HL-60 (cell line): ENCODE data around the gene SH3RF3.

Experiments
- DNase-seq, 2 experiments: peaks; one replicate each; pipeline ENCODE4 v3.0.0-alpha.2; 2010 to 2020; ENCODE audit warnings: low read depth in 1 of 2, low spot score in 1 of 2
- H3K27ac ChIP-seq: fragments of 250-450 bp; sonication (Bioruptor Pico); replicated peaks from 2 replicates; pipeline ENCODE4 v1.5.1; 2020; ENCODE audit warnings: mild to moderate bottlenecking, moderate library complexity
- H3K27me3 ChIP-seq: fragments of 250-450 bp; sonication (Bioruptor Pico); 2 replicates; pipeline ENCODE4 v1.5.1; 2021; ENCODE audit warnings: mild to moderate bottlenecking, moderate library complexity; ENCODE audit not compliant: insufficient read depth, poor library complexity, severe bottlenecking
- H3K4me3 ChIP-seq: replicated peaks from 2 replicates; pipeline ENCODE4 v1.5.1; 2011; ENCODE audit warnings: mild to moderate bottlenecking, control low read depth, low read length; ENCODE audit not compliant: insufficient read depth
- GABPA ChIP-seq: IDR thresholded peaks from 2 replicates; pipeline ENCODE4 v1.6.1; 2012; ENCODE audit warnings: low read depth
- POLR2AphosphoS5 ChIP-seq: IDR thresholded peaks from 2 replicates; pipeline ENCODE4 v1.6.1; 2012; ENCODE audit warnings: low read depth
- SPI1 ChIP-seq: IDR thresholded peaks from 2 replicates; pipeline ENCODE4 v1.6.1; 2012; ENCODE audit warnings: low read depth, mild to moderate bottlenecking, borderline replicate concordance
- TF ChIP-seq, protein P1 (sequence below): IDR thresholded peaks from one replicate; pipeline ENCODE4 v1.5.1; 2011; ENCODE audit warnings: low read length, control low read depth, inconsistent platforms; ENCODE audit not compliant: insufficient read depth
- TF ChIP-seq, protein P2 (sequence below): IDR thresholded peaks from 2 replicates; pipeline ENCODE4 v1.6.1; 2012; ENCODE audit warnings: low read depth; ENCODE audit not compliant: insufficient replicate concordance

Gene SH3RF3

DNA sequence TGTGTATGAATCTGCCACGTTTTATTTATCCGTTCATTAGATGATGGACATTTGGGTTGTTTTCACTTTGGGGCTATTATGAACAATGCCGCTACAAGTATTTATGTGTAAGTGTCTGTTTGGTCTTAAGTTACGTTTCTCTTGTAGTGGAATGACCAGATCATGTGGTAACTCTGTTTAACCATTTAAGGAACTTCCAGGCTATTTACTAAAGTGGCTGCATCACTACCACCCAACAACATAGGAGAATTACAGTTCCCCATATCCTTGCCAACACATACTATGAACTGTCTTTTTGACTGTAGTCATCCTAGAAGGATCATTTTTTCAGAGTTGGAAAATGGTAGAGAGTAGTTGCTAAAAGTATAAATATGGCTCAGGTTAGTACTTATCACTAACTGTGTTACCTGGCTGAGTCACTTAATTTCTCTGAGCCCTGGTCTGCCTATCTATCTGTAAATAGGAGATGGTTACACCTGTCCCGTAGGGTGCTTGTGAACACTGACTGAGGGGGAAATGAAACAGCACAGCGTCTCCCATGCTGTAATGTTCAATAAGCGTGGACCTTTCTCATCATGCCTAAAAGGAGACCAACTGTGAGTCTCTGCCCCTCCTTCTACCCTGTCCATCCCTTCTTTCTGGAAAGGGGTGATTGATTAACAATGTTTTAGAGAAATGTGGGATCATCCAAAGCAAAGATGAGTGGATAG is 103.1 kb downstream of the SH3RF3 start:
- Histone ChIP-seq H3K4me3 (no peak overlapping the region), H3K27me3 (no peaks in the 10 kb centered on the region), H3K27ac (no peak overlapping the region)
- peak; percentile 6; the same call in 1 of the 2 replicates for TF ChIP-seq SPI1
- no peak for TF ChIP-seq GABPA
- TF ChIP-seq, protein P1, sequence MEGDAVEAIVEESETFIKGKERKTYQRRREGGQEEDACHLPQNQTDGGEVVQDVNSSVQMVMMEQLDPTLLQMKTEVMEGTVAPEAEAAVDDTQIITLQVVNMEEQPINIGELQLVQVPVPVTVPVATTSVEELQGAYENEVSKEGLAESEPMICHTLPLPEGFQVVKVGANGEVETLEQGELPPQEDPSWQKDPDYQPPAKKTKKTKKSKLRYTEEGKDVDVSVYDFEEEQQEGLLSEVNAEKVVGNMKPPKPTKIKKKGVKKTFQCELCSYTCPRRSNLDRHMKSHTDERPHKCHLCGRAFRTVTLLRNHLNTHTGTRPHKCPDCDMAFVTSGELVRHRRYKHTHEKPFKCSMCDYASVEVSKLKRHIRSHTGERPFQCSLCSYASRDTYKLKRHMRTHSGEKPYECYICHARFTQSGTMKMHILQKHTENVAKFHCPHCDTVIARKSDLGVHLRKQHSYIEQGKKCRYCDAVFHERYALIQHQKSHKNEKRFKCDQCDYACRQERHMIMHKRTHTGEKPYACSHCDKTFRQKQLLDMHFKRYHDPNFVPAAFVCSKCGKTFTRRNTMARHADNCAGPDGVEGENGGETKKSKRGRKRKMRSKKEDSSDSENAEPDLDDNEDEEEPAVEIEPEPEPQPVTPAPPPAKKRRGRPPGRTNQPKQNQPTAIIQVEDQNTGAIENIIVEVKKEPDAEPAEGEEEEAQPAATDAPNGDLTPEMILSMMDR, result no peak
- no peak for DNase-seq

DNA sequence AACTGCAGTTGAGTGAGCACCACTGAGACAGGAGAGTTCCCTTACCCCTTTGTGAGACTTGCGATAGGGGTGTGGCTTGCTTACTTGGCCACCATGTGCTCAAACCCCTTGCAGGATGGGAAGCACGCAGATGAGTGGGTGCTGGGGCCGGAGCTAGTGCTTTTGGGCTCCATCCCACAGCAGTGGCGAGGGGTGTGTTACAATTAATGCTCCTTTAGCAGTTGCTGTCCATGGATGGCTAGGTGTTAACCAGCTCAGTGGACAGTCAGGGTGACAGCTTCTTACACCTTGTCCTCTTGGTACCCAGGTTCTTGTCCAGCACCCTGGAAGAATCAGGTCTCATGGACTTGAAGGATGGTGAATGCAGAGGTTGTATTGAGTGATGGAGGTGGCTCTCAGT is 103.9 kb downstream of the SH3RF3 start:
- DNase-seq, result no peak
- no peak for TF ChIP-seq GABPA
- no peak overlapping the region for H3K27ac ChIP-seq
- H3K27me3 ChIP-seq, result no peaks in the 10 kb centered on the region
- no peak overlapping the region for H3K4me3 ChIP-seq

DNA sequence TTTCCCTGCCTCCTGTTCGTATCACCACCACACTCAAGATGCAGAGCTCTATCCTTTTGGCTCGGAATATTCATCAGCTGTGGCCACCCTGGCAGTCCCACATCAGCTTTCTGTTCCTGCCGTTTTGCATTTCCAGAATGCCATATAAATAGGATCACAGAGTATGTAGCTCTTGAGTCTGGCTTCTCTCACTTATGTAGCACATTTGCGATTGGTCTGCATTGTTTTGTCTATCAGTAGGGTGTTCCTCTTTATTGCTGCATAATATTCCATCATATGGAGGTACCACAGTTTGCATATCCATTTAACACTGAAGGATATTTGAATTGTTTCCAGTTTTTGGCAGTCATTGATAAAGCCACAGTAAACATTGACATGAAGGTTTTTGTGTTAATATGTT is 104.6 kb downstream of the SH3RF3 start:
- DNase-seq, result no peak
- H3K4me3 ChIP-seq, result no peak overlapping the region
- TF ChIP-seq GABPA (no peak), POLR2AphosphoS5 (no peak), SPI1 (no peak)
- TF ChIP-seq, protein P1, result no peak
- TF ChIP-seq, protein P2, sequence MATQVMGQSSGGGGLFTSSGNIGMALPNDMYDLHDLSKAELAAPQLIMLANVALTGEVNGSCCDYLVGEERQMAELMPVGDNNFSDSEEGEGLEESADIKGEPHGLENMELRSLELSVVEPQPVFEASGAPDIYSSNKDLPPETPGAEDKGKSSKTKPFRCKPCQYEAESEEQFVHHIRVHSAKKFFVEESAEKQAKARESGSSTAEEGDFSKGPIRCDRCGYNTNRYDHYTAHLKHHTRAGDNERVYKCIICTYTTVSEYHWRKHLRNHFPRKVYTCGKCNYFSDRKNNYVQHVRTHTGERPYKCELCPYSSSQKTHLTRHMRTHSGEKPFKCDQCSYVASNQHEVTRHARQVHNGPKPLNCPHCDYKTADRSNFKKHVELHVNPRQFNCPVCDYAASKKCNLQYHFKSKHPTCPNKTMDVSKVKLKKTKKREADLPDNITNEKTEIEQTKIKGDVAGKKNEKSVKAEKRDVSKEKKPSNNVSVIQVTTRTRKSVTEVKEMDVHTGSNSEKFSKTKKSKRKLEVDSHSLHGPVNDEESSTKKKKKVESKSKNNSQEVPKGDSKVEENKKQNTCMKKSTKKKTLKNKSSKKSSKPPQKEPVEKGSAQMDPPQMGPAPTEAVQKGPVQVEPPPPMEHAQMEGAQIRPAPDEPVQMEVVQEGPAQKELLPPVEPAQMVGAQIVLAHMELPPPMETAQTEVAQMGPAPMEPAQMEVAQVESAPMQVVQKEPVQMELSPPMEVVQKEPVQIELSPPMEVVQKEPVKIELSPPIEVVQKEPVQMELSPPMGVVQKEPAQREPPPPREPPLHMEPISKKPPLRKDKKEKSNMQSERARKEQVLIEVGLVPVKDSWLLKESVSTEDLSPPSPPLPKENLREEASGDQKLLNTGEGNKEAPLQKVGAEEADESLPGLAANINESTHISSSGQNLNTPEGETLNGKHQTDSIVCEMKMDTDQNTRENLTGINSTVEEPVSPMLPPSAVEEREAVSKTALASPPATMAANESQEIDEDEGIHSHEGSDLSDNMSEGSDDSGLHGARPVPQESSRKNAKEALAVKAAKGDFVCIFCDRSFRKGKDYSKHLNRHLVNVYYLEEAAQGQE, result no peak

DNA sequence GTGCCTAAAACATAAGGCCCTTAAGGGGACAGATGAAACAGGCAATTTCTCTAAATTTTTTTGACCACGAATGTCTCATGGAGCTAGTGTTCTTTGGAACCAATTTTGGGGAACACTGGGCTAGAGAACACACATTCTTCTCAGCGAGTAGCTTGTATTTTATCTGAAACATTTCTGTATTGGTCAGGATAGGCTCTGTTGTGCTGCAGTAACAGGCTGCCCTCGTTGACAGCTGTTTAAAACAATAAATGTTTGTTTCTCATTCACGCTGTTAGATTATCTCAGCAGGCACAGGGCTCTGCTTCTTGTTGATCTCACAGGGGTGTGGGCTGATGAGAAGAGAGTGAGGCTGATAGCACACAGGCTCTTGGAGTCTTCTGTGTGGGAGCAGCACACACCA is 105.3 kb downstream of the SH3RF3 start:
- no peak overlapping the region for H3K27ac ChIP-seq
- H3K27me3 ChIP-seq, result no peaks in the 10 kb centered on the region
- no peak overlapping the region for H3K4me3 ChIP-seq
- TF ChIP-seq GABPA (no peak), POLR2AphosphoS5 (no peak), SPI1 (no peak)
- TF ChIP-seq, protein P1, result no peak
- TF ChIP-seq, protein P2, result no peak
- DNase-seq, result no peak

More for the DNA sequence above, 104.6 kb downstream of the SH3RF3 start:
- H3K27ac ChIP-seq, result no peak overlapping the region
- no peaks in the 10 kb centered on the region for H3K27me3 ChIP-seq
